A375 (cell line): Measurements from ENCODE around the gene IGFALS. TPM values are rescaled to one million over a fixed set of nuclear protein-coding genes. Genes with fewer than 3 reads are reported as not detected.

Source experiments
- total RNA-seq: library from RNA; depleted of rRNA; stranded (reverse); fragments of >200 nt; shearing (Covaris generic); gene quantifications from 2 replicates; pipeline ENCODE4 v1.2.3, GENCODE V29; 2014; rRNA removed

IGFALS gene
- total RNA-seq, result 0.29 TPM in 1 of 2 replicates, not detected in the other

DNA sequence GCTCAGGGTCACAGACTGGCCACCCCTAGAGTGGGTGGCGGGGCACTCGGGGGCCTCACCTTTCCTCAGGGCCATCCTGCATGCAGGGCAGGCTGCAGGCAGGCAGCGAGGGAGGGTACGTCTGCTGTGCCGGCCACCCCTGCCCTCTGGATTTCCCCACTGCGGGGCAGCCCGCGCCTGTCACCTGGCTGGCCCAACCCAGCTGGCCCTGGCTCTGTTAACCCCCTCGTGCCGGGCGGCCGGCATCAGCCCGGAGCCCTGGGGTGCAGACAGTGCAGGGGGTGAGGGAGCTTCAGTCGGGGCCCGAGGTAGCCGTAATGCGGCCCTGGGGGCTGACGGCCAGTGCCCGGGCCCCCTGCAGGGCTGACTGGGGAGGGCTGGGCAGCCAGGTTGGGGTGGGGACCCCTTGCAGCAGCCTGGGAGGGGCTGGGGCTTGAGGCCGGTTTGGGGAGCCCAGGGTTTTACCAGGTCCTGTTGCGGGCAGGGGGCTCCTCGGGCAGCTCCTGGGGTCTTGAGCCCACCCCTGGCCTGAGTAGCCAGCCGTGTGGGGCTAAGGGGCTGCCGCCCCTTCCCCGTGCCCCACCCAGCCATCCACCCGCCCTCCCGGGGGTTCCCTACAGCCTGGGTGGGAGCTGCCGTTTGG is at the start of gene IGFALS:
Gene IGFALS (minus strand): TSS at position 128 of the 643 bp plus-strand sequence. CDS start 53 bp downstream, at position 75.

DNA sequence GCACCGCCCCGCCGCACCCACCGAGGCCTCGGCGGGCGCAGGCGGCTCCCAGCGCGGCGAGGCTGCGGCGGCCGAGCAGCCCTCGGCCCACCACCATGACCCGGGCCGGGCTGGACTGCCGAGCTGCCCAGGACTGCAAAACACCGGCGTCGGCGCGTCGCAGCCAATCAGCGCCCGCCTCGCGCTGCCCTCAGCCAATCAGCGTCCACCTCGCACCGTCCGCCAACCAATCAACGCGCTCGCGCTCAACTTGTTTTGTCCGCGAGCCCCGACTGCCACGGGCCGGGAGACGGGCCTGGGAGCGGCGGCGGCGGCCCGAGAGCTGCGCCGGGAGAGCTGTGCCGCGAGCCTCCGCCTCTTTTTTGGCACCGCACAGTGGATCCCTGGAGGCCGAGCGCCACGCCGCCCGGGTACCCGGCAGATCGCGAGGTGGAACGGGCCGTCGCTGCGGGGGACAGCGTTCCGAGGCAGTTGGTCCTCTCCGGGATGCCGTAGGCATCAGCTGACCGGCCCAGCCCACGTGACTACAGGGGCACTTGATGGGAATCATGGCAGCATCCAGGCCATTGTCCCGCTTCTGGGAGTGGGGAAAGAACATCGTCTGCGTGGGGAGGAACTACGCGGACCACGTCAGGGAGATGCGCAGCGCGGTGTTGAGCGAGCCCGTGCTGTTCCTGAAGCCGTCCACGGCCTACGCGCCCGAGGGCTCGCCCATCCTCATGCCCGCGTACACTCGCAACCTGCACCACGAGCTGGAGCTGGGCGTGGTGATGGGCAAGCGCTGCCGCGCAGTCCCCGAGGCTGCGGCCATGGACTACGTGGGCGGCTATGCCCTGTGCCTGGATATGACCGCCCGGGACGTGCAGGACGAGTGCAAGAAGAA is 33.4 kb upstream of the IGFALS start, which contains the start of the genes FAHD1 and HAGH:
Gene FAHD1 (plus strand): TSS at position 516 of the 883 bp plus-strand sequence. CDS start 33 bp downstream, at position 549.
Gene HAGH (minus strand): TSS at position 135 of the 883 bp plus-strand sequence. CDS start 38 bp downstream, at position 97.

DNA sequence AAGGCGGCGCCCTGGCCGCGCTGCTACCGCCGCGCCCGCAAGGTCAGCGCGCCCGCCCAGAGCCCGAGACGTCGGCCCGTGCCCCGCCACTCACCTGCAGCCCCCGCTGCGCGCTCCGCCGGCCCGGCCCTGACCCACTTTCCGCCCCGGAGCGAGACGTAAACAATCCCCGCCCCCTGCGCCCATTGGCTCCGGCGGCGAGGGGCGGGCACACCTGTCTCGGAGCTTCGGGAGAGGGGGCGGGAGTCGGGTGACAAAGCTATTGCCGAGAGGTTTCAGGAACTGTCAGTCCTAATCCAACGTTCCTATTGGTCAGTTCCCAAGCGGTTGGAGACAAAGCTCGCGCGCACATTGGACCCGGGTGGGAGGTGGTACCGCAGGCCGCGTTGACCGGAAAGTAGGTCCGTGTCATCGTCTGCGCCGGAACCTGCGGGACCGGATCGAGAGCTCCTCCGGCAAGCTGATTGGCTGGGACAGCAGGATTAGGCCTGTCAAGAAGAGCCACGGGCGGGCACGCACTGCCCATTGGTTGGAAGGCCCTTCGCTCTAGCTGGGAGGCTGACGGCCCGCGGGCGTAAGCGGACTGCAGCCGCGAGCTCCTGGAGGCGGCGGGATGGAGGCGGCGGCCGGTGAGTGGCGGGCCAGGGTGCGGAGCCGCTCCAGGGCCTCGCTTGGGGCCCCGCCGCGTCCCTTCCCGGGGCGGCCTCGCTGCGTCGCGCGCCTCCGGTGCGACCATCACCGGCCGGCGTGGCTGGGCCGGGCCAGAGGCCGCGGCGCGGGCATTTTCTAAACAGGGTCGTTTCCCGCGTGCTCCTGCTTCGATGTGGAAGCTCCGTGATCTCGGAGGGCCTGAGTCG is 10.9 kb downstream of the IGFALS start, which contains the start of the genes NUBP2 and SPSB3:
Gene NUBP2 (plus strand): TSS at position 553 of the 857 bp plus-strand sequence. CDS start 61 bp downstream, at position 614.
Gene SPSB3 (minus strand): TSS at position 164 of the 857 bp plus-strand sequence. CDS start 1,088 bp downstream, outside the sequence.

DNA sequence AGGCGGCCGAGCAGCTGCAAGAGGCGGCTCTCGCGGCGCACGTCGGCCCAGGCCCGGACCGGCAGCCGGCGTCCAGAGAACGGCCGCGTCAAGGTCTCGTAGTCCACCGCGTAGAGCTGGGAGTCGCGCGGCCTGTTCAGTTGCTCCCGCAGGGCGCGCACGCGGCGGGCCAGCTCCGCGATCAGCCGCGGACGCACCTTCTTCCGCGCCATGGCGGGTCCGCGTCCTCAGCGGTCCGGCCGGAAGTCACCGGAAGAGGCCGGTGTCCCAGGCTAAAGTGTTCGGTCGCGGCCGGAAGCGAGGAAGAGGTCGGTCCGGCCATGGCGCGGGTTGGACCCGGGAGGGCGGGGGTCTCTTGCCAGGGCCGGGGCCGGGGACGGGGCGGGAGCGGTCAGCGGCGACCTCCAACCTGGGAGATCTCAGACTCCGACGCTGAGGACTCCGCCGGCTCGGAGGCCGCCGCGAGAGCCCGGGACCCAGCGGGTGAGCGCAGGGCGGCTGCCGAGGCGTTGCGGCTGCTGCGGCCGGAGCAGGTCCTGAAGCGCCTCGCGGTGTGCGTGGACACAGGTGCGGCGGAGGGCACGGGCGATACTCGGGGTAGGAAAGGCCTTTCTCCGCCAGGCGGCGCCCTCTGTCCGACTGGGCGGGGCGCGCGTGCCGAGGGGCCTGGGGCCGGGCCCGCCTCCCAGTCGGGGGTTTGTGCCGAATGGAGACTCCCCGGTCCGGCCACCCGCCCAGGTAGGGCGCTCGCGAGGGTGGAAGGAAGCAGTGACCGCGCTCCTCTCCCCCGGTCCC is 20.4 kb downstream of the IGFALS start, which contains the start of gene MRPS34:
Gene MRPS34 (minus strand): TSS at position 227 of the 795 bp plus-strand sequence. CDS start 15 bp downstream, at position 212.

DNA sequence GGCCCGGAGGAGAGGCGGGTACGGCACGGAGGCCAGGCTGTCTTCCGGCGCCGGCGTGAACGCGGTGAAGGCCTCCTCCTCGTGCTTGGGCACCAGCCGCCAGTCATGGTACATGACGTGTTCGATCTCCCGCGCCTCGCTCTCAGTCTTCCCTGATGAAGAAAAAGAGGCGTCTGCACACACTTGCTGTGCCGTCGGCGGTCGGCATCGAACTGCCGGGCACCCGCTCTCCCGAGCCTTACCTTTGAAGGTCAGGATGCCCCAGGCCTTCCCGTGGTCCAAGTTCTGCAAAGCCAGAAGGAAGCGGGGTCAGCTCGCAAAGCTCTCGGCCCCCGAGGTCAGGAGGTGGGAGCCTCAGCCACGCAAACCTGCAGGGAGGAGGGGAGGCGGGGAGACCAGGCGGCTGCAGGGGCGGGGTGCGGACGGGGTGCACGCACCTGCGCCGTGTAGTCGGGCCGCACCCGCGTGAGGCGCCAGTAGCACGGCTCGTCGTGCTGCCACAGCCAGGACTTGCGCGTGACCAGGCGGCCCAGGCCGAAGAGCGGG is 21.1 kb downstream of the IGFALS start, which contains the start of gene EME2:
Gene EME2 (plus strand): TSS at position 449 of the 546 bp plus-strand sequence. CDS start 418 bp downstream, outside the sequence.

DNA sequence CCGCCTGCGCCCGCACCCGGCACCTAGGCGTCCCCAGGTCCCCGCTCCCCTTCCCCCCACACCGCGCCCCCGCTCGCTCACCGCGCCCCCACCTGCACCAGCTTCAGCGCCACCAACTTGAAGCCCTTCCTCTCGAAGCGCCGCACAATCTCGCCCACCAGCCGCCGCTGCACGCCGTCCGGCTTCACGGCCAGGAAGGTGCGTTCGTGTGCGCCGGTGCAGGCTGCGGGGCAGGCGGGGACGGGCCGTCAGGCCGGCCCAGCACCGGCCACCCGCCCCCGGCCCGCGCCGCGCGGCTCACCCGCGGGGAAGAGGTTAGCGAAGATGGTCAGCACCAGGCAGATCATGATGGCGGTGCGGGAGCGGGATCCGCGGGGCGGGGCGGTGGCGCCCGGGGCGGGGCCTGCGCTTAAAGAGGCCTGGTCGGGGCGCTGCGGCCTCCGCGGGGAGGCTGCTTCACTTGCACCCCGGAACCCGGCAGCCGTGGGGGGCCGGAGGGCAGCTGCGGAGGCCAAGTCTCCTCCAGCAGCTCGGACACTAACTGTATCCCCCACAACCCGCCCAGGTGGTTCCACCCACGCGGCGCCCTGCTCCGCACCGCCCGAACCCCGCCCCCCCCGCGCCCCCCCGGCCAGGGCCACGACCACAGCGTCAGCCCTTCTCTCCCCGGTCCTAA is 22.2 kb downstream of the IGFALS start, which contains the start of gene NME3:
Gene NME3 (minus strand): TSS at position 356 of the 676 bp plus-strand sequence. CDS start 9 bp downstream, at position 347.

Other genes with a start within 250 kb of the IGFALS start
- 19.3 and 21.7 TPM in 2 replicates for gene IFT140, start 181.6 kb downstream of the IGFALS start, total RNA-seq
- gene CRAMP1, start 181.3 kb downstream of the IGFALS start, total RNA-seq, result 9.0 and 9.2 TPM in 2 replicates
- gene JPT2, start 115.4 kb downstream of the IGFALS start, total RNA-seq, result 71.8 and 72.4 TPM in 2 replicates
- gene MAPK8IP3, start 87.5 kb downstream of the IGFALS start, total RNA-seq, result 74.2 and 79.0 TPM in 2 replicates
- gene NME3, start 22.2 kb downstream of the IGFALS start, total RNA-seq, result 89.3 and 122 TPM in 2 replicates
- gene EME2, start 20.9 kb downstream of the IGFALS start, total RNA-seq, result 21.4 and 22.7 TPM in 2 replicates
- 187 and 223 TPM in 2 replicates for gene MRPS34, start 20.6 kb downstream of the IGFALS start, total RNA-seq
- gene SPSB3, start 11.1 kb downstream of the IGFALS start, total RNA-seq, result 51.4 and 57.6 TPM in 2 replicates
- gene NUBP2, start 10.7 kb downstream of the IGFALS start, total RNA-seq, result 132 and 137 TPM in 2 replicates
- gene HAGH, start 33.1 kb upstream of the IGFALS start, total RNA-seq, result 113 and 133 TPM in 2 replicates
- gene FAHD1, start 33.5 kb upstream of the IGFALS start, total RNA-seq, result 30.1 and 30.2 TPM in 2 replicates
- gene MEIOB, start 78.5 kb upstream of the IGFALS start, total RNA-seq, result not detected in 2 replicates
- not detected in 2 replicates for gene HS3ST6, start 124.7 kb upstream of the IGFALS start, total RNA-seq
- gene MSRB1, start 149.5 kb upstream of the IGFALS start, total RNA-seq, result 8.5 and 10.2 TPM in 2 replicates
- gene RPL3L, start 161.0 kb upstream of the IGFALS start, total RNA-seq, result not detected in 2 replicates
- 551 and 557 TPM in 2 replicates for gene NDUFB10, start 165.8 kb upstream of the IGFALS start, total RNA-seq
- 4,459 and 5,166 TPM in 2 replicates for gene RPS2, start 171.1 kb upstream of the IGFALS start, total RNA-seq
- gene RNF151, start 173.2 kb upstream of the IGFALS start, total RNA-seq, result not detected in 2 replicates
- gene TBL3, start 178.3 kb upstream of the IGFALS start, total RNA-seq, result 72.8 and 74.0 TPM in 2 replicates
- 0.23 TPM in 1 of 2 replicates, not detected in the other for gene NOXO1, start 187.8 kb upstream of the IGFALS start, total RNA-seq
- 46.0 and 50.1 TPM in 2 replicates for gene GFER, start 190.5 kb upstream of the IGFALS start, total RNA-seq
- 1.6 and 2.0 TPM in 2 replicates for gene SYNGR3, start 196.3 kb upstream of the IGFALS start, total RNA-seq
- 59.6 and 76.5 TPM in 2 replicates for gene ZNF598, start 216.1 kb upstream of the IGFALS start, total RNA-seq
- gene NPW, start 226.1 kb upstream of the IGFALS start, total RNA-seq, result 1.0 and 1.5 TPM in 2 replicates
- gene NHERF2, start 233.2 kb upstream of the IGFALS start, total RNA-seq, result 113 and 117 TPM in 2 replicates